Globus pallidus (tissue), 1 donor: ENCODE measurements around the gene RAC2.
A peak's percentile ranks its signal among the peaks of the same experiment; 100 is the strongest.
"Not testable (repeated sequence)": the region's sequence is repeated elsewhere in the genome, so short reads cannot be mapped to it uniquely, and the experiment has no call there.

Source experiments
- DNase-seq: peaks from one replicate; pipeline ENCODE4 v3.0.0-alpha.2; 2015; ENCODE audit warnings: low spot score

RAC2 gene

DNA sequence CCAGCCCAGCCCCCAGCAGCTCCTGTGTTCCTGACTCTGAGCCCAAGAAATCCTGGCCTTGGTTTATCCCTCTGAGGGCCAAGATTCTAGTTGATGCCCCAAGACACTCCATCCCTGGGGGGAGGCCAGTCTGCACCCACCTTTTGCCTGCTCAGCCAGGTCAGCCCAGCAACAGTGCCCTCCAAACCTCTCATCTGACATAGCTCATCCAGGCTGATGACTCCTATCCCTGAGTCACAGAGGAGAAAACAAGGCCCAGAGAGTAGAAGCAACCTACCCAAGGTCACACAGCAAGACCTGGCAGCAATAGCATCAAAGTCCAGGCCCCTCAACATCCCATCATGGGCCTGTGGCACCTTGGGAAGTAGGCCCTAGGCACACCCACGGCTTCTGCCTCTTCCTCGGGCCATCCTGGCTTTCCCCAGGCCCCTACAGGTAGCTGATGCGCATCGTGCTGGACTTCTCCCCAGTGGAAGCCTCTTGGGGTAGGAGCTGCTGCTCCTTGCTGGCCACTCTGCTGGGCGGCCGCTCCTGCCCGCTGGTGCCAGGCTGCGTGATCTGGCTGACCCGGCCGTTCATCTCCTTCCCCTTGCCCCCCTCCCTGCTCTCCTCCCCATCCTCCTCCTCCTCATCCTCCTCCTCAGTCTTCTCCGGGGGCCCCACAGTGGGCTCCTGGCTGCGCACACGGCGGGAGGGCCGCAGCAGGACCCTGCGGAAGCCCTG, 37.8 kb downstream of the RAC2 start:
- no peak for DNase-seq

DNA sequence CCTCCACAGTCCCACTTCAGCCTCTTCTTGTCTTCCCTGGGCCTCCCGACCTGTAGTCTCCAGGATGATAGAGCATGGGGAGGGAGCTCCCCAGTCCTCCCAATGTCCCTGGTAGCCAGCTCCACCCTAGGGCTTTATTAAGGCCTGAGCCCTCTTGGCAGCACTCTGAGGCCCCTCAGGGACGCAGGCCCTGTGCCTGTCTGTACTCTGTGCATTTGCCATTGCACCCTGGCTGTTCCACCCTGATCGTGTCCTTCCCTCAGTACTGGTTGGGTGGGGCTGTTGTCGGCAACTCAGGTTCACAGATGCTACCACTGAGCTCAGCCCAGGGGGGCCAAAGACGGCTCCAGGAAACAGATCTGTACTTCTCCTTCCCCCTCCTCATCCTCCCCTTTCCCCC, 39.0 kb downstream of the RAC2 start:
- no peak for DNase-seq

DNA sequence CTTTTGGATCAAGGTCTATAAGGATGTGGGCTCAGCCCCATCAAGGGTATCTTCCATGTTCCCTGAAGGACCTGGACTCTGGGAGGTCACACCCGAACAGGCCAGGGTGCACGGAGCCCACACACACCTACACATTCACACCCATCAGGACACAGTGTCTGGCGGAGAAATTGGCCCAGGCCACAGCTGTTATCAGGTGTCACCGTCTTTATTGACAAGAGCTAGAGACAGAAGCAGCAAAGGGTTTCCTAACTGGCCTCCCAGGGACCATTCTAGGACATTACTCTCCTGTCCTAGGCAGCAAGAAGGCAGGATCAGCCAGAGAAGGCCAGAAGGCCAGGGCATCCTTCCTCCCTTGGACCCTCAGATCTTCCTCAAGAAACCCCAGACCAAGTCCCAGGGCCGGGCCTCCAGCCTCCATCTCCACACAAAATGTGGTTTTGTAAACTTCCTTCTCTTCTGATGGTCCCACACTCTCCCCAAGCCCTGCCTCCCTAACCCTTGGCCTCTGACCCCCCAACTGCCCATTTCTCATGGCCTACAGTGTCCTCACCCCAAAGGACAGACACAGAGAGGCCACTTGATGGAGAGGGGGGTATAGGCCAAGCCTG, 39.9 kb downstream of the RAC2 start:
- no peak for DNase-seq

DNA sequence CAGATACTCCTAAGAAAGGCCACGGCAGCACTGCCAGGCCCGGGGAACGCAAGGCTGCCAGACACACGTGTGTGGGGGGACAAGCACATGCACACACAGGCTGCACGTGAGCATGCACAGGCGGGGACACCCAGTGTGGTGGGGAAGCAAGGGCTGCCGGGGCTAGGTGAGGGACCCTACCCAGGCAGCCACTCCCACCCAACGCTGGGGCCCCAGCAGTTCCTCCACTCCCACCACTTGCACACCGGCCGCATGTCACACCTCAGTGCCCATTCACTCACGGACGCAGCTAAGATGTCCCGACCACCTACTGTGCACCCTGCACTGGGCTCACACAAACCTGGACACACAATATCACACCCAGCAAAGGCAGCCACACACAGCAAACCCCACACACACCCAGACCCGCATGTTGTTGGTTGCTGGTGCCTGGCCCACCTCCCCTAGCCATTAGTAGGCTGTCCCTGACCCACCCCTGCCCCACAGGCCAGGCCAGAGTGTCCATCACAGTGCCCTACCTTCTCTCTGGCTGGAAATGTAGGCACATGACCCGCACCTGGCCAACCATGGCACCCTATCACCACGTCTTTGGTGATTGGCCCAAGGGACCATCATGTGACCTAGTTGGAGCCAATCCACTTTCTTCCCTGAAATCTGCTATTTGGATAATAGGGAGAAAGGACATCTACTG, 40.6 kb downstream of the RAC2 start:
- DNase-seq = no peak

DNA sequence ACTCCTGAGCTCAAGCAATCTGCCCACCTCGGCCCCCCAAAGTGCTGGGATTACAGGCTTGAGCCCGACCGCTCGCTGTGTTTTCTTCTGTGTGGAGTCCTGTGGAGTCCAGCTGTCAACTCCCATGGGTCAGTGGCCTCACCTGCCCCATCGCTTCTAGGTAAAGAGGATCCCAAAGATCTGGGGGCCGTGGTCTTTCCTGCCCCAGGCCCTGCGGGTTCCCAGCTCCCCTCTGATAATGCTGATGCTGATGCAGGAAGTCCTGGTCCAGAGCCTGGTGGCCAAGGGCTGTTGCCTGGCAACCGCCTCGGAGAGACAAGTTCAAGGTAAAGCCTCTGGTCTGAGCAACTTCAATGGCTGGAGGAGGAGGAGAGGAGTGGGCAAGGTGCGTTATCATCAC, 41.4 kb downstream of the RAC2 start:
- no peak for DNase-seq

DNA sequence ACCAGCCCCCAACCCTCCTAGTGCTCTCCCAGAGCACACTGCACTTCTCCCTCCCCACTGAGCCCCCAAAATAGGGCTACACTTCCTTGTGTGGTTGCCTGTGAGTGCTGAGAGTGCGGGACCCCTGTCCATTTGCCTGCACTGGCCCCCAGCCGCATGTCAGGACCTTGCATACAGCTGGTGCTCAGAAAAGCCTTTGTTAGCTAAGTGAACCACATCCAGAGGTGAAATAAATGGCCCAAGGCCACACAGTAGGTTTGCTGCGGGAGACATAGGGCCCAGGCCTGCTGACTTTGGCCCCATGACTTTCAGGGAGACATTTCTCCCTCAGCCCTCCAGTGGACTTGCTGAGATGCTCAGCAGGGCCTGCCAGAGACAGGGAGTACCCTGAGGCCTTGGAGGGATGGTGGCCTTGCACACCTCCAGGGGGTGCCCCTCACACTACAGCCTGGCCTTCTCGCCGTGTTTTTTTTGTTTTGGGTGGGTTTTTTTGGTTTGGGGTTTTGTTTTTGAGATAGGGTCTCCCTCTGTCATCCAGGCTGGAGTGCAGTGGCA, 42.0 kb downstream of the RAC2 start:
- no peak for DNase-seq

DNA sequence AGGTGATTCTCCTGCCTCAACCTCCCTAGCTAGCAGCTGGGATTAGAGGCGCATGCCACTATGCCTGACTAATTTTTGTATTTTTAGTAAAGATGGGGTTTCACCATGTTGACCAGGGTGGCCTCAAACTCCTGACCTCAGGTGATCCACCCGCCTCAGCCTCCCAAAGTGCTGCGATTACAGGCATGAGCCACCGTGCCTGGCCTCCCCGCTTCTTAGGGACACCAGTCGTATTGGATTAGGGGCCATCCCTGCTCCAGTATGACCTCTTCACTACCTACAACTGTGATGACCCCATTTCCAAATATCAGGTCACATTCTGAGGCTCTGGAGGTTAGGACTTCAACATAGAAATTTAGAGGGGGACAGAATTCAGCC, 42.6 kb downstream of the RAC2 start:
- DNase-seq = not testable (repeated sequence)

DNA sequence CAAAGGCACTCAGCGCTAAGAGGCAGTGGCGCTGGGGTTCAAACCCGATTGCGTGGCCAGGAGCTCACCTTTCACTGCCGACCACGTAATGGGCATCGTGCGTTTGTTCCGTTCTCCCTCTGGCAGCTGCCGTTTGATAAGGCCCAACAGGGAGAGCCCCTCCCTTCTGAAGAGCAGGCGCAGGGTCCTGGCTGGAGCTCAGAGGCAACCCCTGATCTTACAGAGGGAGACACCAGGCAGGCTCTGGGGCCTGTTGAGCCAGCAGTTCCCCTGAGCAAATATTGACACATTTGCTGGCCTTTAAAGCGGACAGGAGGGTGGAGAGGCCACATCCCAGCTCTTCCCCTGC, 44.3 kb downstream of the RAC2 start:
- DNase-seq = no peak

DNA sequence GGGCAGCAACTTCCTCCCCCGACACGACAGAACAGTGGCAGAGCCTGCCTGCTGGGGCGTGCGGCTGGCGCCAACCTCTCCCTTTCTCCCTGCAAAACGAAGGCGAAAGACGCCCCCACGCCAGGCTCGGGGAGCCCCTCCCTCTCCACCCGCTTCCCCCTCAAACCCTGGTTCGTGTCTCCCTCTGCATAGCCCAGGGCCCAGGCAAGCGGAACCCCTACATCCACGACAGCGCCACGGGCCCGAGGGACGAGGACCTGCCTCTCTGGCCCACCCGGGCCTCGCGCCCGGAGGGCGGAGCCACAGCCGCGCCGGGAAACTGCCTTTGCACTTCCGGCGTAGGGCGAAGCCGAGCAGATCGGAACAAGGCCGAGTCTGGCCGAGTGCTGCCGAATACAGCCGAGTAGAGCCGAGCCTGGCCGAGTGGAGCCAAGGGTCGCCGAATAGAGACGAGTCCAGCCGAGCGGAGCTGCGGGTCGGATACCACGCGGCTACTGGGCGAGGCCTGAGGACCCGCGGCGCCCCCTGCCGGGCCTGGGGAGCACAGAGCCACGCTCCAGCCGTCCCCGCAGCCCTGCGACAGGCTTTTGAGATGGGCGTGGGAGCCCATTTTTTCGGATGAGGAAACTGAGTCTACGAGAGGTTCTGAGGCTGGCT, 44.8 kb downstream of the RAC2 start:
- DNase-seq = peak; percentile 94

DNA sequence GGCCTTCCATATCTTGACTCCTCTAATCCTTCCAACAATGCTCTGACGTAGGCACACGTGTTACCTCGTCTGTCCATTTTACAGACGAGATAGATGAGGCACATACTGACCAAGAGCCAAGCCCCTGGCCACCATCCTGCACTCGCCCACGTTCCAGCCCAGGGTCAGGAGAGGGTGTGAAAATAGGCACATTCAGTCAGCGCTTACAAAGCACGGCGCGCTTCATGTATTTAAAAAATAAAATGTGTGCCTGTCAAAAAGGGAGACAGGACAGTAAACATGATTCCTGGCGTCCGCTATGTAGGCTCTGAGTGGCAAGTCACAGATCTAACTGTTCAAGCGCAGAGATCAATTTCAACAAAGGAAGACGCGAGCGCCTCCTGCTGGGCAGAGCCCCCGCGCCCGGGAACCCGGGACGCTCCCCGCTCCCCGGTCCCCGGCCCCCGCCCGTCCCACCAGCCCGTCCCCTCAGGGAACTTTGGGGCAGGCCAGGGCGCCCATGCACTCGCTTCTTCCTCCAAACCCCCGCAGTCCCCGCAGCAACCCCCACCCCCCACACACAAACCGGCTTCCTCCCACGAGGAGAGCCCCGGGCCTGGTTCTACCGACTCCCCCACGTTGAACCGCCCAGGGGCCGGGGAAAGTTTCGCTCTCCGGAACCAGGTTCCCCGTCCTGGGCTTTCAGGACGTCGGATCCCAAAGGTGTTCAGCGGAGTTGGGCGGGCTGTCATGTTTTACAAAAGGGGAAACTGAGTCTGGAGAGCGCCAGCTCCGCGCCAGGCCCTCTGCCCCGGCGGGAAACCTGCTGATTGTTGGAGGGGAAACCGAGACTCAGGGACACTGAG, 45.6 kb downstream of the RAC2 start:
- DNase-seq = peak; percentile 75

DNA sequence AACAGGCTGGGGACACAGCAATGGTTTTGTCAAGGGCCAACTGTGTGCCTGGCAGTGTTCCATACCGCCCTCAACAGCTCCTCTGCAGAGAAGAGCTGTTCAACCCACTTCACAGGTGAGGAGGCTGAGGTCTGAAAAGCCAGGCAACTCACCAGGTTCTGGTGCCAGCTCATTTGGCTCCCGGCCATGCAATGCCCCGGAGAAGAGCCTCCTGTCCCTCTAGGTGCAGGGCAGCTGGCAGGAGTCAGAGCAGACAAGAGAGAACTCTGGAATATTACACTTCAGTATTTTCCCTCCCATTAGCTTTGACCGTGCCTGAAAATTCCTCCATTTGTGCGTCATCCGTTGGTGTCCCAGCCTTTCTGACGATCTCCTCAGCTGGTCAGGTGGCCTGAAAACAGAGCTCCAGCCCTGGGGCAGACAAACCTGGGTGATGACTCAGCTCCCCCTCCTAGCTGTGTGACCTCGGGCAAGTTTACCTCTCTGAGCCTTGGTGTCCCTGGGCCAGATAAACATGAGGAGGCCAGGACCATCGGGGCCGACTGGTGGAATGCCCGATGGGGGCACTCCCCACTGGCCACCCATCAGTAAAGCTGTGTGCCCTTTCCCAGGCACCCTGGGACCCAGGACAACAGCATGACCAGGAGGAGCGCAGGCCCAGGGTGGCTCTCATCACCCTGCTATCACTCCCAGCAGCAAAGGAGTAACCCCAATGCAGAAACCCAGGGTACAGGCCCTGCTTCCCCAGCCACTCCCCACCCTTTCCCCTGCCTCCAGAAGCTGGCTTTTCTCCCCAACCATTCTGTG, 46.4 kb downstream of the RAC2 start:
- no peak for DNase-seq

DNA sequence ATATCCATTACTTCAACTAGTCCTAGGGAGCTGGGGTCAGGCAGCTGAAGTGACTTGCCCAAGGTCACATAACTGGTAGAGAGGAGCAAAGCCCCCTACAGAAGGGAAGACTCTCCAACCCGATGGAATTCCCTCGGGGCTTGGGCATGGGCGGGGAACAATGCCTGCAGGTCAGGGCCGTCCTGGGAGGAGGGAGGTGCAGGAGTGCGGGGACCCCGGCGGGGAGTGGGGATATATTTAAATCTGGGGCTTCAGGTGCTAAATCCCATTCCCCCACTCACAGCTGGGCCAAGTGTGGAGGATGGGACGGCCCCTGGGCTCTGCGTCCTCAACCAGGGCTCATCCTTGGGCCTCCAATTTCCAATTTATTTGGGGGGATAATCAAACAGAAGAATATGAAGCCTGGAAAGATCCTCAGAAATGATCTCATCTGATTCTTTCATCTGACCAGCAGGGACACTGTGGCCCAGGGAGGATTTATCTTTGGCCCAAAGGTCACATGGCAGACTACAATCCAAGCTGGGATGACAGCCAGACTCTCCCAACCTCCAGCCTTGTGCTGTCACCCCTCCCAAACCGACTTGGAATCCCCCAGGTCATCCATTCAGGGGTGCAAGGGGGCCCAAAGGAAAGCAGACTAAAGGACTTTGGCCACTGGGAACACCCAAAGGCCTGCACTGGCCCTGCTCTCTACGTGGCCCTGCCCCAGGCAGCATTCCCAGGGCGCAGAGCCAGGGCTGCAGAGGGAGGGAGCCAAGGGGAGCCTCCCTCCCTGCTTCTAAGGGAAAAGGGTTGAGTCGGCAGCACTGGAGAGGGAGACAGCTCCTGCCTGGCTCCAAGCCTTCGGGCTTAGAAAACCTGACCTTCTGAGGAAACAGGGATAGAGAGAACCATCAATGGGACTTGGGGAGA, 47.3 kb downstream of the RAC2 start:
- peak; percentile 32 for DNase-seq

DNA sequence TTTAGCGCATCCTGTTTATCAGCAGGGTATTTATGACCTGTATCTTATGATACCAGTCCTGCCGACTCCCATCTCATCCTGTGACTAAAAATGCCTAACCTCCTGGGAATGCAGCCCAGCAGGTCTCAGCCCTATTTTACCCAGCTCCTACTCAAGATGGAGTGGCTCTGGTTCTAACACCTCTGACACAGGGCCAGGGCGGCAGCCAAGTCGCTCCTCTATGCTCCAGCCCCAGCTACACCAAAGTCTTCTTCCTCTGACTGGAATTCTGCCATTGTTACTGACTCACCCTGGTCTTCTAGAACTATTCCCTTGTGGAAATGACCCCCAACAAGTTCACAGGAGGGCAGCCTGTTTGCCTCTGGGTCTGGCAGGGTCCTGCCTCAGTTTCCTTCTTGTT, 48.1 kb downstream of the RAC2 start:
- no peak for DNase-seq

DNA sequence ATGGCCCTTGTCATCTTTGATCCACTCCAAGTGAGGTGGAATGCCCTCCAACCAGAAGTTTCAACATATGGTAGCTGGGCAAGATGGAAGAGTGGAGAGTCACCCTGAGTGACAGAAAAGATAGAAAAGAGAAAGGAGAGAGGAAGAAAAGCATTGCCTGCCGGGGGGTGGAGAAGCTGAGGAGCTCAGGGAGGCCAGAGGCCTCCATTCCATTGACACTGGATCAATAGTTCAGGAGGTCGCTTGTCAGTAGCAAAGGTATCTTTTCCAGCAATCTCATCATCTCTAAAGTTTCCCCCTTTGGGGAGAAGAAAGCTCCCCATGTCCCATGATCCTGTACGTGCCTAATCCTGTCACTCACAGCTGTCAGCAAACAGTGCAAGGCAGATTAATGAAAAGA, 49.3 kb downstream of the RAC2 start:
- DNase-seq = no peak

DNA sequence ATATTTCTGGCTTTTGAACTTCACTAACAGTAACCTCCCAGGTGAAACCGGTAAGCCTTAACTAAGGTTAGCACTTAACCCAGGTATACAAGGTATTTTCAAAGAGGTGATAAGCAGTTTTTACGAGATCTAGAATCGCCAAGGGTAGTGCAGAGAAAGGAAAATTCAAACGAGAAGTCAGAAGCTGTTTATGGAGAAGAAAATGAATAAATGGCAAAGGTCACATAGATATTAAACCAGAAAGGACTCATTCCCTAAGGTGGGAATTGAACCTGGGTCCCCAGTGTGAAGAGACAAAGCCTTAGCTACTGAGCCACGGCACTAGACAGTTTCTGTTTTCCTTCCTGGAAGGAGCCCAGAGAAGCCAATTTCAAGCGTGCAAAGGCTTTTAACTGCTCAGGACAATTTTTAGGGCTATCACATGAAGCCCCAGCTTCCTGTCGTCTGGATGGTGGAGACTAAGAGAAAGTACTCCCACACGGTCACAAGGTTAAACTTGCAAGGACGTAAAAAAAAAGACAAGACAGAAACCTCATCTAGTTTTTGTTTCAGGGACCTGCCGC, 50.4 kb downstream of the RAC2 start:
- DNase-seq = peak; percentile 45

DNA sequence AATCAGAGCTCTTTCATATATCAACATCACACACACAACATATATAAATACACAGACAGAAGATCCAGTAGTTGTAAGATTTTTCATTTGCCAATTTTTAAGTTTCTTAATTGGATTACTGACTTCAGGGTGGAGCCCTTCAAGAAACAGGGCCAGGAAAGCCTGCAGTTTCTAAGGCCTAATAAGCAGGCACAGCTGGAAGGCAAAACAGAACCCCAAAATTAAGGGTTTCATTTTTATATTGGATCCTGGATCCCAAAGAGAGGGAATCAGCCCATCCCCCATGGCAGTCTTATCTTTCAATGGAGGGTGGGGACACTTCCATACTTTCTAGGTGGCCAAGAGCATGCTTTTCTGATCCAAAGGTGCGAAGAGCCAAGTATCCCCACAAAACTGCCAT, 51.3 kb downstream of the RAC2 start:
- DNase-seq = no peak

DNA sequence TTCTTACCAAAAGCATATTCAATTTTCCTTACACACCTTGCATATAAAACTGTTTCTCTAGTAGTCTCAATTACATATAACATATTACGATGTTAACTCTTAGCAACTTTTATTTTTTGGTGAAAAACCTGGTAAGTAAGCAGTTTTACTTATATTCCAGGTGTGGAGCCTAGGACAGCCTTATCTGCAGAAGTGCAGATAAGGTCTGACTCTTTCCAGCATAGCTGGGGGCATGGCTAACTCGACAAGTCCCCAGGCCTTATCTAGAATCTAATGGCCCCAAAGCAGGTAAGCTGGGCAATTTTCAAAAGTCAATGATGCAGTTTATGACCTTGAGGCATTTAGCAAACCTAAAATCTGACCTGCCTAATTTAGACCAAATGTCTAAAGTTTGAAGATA, 51.9 kb downstream of the RAC2 start:
- no peak for DNase-seq

DNA sequence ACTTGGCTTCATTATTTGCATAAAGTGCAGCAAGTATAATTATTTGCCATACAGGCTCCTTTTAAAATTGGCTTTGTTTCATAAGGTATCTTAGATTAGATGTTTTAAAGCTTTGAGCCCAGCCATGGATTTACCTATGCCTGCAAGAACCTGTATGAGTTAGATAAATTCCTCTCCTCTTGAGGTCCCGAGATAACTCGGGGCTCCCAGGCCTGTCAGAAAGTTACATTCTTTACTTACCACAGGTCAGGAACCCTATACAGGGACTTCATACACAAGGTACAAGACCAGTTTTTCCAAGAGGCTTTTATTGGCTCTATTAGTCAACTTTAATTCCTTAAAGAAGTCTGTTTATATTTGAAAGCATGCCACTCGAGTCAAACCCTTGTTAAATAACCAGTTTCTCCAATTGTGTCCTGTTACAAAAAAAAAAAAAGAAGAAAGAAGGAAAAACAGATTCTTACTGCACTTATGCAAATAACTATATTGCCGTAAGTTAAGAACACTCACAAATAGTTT, 53.7 kb downstream of the RAC2 start:
- no peak for DNase-seq

DNA sequence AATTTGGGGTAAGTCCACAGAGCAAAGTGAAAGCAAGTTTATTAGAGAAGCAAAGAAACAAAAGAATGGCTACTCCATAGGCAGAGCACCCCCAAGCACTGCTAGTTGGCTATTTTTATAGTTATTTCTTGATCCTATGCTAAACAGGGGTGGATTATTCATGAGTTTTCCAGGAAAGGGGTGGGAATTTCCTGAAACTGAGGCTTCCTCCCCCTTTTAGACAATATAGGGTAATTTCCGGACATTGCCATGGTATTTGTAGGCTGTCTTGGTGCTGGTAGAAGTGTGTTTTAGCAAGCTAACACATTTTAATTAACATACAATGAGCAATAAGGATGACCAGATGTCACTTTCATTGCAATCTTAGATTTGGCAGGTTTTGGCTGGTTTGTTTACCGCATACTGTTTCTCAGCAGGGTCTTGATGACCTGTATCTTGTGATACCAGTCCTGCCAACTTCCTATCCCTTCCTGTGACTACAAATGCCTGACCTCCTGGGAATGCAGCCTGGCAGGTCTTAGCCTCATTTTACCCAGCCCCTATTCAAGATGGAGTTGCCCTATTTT, 55.1 kb downstream of the RAC2 start:
- DNase-seq = no peak
